ENCODE data around the gene SOX18.

SOX18 gene

DNA sequence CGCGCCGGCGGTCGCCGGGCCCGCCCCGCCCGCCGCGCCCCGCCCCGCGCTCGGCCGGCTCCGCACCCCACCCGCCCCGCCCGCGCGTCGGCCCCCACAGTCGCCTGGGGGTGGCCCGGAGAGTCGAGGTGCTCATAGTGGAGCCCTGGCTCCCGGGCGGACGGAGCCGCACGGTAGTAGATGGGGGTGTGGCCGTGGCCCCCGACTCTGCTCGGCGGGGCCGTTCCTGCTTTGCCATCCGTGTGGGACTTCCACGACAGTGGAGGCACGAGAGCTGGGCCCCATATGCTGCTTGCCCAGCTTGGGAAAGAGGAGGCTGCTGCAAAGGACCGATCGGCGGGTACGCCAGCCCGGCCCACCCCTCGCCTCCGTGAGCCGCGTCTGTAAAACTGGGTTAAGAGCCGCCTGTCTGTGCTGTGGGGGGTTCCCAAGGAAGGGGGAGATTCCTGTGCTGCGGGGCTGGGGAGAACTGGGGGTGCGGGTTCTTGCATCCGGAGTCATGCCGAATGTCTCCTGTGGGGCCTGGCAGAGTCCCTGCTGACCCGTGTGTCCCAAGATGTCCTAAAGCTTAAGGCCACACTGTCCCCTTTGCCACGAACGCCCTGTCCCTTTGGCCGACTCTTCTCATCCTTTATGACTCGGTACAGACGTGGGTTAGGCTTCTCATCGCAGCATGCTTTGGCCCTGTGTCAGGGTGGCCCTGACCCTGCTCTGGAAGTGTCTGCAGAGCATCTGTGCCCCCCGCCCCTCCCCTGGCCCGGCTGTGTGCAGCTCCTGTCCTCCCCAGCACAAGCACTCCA lies 30.8 kb upstream of the SOX18 start, which contains the start of gene OPRL1:
TSS of gene OPRL1 (plus strand) at position 70 of the 800 bp plus-strand sequence. CDS start 12,639 bp downstream, outside the sequence.
- DNase-seq: no peak

DNA sequence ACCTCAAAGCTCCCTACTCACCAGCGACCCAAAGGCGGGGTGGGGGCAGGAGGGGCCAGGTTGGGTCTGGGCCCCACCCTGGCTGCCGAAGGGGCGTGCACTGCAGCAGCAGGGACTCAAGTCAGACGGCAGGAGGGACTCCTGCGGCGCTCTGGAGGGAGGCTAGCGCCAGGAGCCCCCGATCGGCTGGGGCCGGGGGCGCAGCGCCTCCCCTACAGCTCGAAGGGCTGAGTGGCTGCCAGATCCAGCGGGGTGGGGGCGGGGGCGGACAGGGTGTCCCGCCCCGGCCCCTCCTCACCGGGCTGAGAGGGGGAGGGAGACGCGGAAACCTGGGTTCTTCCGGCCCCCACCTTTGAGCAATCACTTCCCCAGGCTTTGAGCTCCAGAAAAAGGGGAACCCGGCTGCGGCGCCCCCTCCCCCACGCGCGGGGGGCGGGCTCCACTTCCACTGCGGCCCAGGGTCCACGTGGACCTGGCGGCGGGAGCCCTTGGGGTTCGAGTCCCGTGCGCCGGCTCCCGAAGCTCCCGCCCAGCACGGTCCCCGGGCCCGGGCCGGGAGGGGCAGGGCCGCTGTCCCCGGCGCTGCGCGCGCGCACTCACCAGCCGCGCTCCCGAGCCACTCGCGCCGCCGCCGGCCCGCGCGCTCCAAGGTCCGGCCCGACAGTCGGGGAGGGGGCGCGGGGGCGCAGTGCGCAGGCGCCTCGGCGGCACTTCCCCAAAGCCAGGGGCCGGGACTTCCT lies 30.0 kb upstream of the SOX18 start, which contains the start of gene RGS19:
TSS of gene RGS19 (minus strand) at position 246 of the 740 bp plus-strand sequence. CDS start 2,632 bp downstream, outside the sequence.
- no peak for DNase-seq

DNA sequence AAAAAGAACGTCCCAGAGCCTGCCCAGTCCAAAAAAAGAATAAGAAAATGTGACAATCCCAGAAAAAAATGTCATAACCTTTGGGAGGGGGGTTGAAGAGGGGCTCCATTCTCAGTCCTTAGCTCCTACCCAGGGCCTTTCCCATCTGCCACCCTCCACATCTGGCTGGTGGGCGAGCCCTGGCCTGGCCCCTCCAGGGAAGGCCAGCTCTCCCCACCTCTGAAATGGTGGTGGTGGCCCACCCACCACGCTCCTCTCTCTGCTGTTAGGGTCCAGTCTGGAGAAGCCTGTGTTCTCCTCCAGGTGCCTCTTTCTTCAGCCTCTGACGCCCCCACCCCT lies 29.5 kb upstream of the SOX18 start:
- DNase-seq: no peak

DNA sequence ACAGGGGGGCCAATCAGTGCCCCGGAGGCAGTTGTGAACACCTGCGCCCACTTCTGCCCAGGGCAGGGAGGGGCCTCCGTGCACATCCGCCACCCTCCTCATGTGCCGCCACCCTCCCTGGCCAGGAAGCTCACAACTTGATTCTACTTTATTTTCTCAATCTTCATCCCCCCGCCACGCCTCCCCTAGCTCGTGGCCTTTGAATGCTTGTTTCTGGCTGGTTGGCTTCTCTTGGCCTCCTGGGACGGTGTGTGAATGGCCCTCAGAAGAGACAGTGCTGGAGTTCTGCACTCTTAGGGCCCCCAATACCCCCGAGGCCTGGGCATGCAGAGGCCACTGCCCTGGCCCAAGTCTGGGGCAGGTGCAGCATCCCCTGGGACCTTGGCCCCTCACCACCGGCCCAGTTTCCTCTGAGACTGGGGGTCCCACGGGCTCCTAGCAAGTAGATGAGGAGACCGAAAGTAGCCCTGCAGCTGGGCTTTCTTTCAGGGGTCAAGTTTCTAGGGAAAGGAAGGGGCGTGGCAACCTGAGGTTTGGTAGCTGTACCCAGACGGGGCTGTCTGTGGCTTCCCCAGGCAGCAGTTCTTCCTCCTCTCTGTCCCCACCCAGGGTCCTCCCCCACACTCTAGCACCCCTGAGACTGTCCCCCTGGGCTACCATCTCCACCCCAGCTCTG lies 28.6 kb upstream of the SOX18 start:
- DNase-seq: no peak

DNA sequence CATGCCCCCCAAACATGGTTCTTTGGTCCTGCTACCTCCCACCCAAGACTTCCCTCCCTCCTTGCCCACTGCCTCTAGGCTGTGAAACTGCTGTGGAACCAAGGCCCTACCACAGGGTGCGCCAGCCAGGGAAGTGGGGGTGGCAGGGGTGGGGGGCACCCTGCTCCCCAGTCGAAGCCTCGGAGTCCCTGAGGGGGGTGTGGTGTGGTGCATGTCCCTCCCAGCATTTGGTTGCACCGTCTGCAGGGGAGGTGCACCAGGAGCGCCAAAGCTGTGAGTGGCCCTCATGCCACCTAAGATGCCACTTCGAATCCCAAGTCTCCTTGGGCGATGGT lies 28.1 kb upstream of the SOX18 start:
- no peak for DNase-seq

DNA sequence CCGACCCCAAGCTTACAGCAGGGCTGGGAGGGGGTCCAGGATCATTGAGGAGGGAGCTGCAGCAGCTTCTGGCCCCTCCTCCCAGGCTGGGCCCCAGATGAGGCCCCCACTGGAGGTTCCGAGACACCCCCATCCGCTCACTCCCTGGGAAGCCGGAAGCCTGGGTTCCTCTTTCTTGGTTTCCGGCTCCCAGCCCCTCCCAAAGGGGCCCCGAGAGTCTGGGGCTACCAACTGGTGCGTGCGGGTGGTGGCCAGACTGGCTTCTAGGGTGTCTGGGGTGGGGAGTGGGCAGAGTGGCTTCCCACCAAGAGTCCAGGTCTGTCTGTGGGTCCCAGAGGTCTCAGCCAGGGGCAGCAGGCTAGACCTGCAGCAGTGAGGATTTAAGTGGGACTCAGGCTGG lies 27.7 kb upstream of the SOX18 start:
- DNase-seq: no peak

DNA sequence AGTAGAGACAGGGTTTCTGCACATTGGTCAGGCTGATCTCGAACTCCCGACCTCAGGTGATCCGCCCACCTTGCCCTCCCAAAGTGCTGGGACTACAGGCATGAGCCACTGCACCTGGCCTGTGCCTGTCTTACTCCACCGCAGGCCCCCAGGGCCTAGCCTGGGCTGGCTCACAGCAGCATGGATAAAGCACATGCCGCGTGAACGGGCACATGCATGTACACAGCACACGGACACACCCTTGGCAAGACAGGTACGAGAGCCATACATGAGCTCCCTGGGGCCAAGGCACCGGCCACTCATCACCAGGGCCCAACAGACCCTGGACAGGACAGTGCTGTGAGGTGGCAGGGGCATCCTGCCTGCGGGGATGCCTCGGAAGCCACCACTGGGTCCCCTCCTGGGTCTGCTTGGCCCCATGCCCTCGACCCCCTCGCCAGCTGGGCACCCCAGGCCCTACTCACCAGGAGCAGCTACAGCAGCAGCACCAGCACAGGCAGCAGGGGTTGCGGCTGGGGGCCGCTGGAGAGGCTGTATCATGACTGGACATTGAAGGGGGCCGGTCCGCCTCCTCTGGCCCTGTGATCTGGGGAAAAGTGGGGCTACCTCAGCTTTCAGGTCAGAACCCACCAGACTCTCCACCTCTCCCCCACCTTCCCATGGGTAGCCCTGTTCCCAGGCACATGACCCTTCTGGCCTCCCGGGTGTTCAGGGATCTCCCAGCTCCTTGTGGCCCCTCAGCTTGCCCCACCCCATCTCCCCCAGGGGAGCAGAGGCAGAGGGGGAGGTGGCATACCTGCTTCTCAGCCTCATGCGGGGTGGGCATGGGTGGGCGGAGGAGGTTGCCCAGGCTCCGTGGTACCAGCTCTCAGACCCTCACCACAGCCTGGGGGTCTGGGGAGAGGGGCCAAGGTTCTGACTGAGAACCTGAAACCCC lies 26.9 kb upstream of the SOX18 start:
- DNase-seq: no peak

DNA sequence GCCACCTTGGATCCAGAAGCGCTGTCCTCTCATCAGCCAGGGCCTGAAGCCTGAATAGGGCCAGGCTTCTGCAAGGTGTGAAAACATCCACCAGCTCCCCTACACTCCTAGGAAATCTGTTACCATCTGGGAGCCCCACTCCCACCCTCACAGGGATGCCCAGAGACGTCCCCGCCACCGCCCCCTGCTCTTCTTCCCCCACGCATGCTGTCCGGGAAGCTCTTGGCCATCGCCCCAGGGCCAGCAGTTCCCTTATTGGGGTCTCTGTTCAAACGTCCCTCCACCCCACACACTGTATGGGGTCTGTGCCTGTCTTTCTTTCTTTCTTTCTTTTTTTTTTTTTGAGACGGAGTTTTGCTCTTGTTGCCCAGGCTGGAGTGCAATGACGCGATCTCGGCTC lies 26.1 kb upstream of the SOX18 start:
- DNase-seq: no peak

DNA sequence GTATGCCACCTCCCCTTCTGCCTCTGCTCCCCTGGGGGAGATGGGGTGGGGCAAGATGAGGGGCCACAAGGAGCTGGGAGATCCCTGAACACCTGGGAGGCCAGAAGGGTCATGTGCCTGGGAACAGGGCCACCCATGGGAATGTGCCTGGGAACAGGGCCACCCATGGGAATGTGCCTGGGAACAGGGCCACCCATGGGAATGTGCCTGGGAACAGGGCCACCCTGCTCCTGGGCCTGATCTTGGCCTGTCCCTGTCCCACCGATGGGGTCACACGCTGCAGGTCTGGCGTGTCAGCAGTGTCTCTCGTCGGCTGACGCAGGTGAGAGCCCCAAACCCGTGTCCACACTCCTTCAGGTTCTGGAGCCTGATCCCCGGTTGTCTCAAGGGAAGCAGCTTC lies 25.5 kb upstream of the SOX18 start:
- DNase-seq: no peak

DNA sequence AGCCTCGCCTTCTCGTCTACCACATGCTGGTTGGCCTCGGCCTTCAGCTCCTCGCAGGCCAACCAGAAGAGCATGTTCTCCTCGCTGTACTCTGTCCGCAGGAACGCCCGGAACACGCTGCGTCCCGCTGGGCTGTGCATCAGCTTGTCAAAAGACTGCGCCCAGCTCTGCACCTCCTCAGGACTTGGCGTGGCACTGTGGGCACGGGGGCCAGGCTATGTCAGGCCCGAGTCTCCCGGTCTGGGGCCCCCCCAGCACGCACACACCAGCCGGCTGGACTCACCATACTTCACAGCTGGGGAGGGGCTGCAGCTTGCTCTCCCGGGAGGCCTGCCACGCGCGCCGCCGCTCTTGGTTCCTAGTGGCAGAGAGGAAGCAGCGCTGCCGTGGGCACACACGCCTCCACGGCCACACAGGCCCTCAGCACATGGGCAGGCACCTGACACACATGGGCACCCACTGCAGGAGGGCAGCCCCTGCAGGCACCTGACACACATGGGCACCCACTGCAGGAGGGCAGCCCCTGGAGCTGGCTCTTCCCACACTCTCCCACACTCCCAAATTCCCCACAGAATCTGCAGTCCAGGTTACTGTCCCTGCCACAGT lies 24.8 kb upstream of the SOX18 start:
- DNase-seq: no peak

DNA sequence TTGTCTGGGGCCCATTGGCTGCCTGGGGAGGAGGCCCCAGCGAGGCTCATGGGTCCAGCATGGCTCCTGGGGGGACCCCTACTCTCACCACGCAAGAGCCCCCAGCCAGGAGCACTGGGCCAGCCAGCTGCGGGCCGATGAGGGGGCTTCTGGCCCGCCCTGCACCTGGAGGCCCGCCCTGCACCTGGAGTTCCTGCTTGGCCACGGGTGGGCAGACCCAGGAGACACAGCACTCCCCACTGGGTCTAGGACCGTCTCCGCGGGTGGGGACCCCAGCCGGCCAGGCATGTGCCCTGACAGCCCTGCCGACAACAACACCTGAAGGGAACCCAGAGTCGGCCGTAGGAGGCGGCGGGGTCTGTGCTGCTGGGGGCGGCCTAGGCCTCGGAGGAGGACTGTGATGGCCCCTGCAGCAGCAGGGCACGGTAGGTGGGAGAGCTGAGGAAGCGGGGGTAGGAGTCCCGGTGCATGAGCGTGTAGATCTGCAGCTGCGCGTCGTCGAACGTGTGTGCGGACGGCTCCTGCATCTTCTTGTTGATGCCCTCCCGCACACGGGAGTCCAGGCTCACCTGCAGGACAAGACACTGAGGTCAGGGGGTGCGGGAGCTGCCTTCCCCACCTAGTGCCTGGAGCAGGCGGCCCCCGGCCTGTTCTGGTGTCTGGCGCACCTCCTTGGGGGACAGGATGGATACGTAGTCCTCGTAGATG lies 24.2 kb upstream of the SOX18 start:
- no peak for DNase-seq

DNA sequence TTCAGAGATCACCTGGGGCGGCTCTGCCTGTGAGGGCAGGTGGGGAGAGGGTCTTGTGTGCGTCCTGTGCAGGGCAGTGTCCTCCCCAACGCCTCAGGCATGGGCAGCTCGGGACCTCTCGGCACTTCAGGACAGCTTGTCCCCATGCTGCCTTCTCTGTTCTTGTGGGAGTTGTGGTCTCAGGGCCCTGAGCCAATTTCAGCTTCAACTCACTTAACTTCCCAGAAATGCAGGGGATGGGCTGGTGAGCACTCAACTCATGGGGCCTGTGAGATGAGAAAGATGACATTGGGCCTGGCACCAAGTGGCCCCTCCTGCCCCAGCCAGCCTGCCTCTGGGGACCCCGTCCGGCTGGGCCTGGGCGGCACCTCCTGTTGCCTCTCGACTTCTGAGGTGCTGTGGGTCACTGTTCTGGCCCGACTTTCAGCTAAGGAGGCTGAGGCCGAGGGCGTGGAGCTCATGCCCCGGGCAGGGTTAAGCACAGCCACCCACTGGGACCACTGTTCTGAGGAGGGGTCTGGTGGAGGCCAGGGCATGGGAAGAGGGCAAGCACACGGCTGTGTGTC lies 23.1 kb upstream of the SOX18 start:
- DNase-seq: no peak

DNA sequence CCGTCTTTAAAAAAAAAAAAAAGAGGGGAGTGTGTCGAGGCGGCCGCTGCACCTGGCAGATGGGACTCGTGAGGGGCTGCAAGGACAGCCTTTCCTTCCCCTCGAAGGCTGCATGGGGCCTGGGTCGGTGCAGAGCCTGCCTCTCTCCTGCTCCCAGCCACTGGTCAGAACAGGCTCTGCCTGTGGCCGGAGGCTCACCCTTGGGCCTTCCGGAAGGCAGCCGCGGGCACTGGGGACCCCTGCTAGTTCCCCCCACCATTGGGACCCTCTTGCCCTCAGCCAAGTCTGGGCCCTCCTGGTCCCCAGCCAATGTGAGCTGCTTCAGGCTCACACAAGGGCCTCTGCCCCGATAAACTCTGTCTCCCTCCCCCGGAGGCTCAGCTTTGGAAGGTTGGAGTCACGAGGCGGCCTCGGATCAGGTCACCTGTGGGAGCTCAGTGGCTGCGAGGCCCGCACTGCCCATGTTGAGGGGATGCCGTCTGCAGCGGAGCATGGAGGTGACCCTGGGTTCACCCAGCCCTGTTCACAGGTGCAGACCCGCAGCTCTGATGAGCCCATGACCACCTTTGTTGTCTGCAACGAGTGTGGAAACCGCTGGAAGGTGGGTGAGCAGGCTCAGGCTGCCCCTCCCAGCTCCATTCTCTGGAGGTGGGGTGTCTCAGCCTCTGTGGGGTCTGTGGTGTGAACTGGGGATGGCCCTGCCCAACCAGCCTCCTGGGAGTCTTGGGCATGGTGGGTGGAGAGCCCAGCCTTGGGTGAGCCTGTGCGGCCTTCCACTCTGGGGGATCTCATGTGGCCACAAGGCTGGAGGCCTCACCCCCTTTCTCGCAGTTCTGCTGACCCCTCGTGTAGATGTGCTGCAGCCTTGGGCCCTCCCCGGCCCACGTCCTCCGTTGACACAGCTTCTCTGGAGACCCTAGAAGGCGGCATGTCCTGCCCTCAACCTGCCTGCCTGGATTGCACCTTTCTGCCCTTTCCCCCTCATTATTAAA lies 22.2 kb upstream of the SOX18 start:
- DNase-seq: no peak

DNA sequence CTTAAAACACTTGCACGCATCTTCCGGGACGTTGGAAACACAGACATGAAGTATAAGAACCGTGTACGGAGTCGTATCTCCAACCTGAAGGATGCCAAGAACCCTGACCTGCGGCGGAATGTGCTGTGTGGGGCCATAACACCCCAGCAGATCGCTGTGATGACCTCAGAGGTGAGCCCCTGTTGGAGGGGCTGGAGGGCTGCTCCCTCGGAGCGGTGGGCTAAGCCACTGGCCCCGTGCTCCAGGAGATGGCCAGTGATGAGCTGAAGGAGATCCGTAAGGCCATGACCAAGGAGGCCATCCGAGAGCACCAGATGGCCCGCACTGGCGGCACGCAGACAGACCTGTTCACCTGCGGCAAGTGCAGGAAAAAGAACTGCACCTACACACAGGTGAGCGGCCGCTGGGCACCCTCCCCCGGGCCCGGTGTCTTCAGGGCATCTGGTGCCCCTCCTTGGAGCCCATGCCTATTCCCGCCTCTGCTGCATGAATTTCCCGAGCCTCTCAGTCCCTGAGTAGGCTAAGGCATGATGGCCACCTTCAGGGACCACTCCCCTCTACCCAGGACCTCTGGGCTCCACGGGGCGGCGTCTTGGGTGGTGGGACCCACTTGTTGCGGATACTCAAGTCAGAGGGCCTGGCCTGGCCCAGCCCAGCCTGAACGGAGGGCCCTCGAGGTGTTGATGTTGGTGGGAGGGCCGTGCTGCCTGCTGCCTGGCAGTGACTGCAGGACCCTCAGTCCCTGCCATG lies 21.0 kb upstream of the SOX18 start:
- no peak for DNase-seq

DNA sequence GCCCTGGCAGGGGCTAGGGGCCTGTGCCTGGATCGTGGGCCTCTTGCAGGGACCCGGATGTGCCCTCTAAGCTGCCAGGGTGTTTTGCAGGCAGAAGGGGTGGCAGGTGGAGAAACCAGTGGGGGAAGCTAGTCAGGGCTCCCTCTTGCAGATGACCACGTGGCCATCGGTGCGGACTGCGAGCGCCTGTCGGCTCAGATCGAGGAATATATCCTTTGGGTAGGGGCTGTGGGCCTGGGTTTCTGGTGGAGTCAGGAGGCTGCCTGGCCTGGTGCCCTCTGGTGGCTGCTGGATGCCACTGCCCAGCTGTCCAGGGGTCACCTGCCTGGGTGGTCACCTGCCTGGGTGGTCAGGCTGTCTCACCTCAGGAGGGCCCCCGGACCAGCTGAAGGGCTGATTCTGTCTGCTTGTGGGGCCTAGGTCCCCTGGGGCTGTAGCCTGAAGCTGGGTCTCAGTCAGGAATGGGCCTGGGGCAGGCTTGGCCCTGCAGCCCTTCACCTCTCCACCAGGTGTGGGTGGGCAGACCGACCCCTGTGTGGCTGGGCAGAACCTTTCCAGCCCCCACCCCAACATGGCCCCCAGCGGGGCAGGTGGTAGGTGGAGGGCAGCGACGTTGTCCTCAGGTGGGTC lies 20.3 kb upstream of the SOX18 start:
- no peak for DNase-seq

DNA sequence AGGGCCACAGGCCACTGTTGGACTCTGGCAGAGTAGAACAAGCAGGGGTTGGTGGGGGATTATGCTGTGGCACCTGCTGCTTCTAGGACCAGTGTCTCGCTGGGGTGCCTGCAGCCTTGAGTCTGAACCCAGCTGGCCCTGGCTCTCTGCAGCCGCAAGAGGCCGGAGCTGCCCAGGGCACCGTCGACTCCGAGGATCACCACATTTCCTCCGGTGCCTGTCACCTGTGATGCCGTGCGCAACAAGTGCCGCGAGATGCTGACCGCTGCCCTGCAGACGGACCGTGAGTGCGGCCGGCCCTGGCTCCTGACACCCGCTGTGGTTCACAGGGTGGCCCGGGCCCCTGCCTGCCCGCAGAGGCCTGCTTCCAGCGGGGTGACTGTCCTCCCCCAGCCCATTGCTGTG lies 19.8 kb upstream of the SOX18 start:
- DNase-seq: no peak

DNA sequence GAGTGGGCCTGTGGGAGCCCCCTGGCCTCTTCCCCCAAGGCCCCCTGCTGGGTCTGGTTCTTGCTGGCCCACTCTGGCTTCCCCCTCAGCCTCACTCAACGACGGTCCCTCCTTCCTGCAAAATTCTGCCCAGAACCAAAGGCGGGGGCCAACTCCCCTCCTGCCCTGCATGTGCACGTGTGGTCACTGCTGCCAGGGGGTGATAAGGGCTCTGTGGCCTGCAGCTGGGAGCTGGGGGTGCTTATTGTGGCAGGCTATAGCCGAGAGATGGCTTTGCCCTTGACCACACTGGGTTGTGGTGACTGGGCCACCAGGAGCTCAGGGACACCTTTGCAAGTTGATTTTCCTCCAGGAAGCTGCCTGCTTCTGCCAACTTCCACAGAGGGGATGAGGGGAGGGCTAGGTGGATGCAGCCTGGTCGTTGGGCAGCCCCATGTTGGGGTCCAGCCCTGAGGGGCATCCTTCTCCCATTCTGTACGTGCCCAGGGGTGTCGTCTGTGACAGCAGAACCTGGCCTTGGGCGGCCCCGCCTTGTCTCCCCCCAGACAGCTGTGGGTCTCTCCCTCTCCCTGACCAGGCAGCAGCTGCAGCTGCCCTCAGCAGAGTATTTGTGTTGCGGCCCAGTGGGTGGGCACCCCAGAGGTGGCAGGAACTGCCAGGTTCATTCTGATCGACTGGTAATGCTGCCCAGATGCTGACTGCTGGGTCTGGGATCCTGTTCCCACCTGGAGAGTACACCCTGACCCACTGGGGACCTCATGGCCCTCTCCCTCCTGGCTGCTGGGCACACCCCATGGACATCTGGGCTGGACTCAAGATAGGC lies 19.2 kb upstream of the SOX18 start:
- no peak for DNase-seq

Measured in DMS 273 treated with DMSO at 0.1 percent for 48 hours (cell line).